GM18867 (cell line): ENCODE measurements around the gene SLC23A2.

Experiments used
- ATAC-seq: cut with Tn5 transposase; IDR thresholded peaks from one replicate; pipeline ENCODE4 v1.9.1; 2021; ENCODE audit warnings: mild to moderate bottlenecking, moderate library complexity; ENCODE audit not compliant: unreplicated experiment

SLC23A2 gene

GRCh38 chr20:4905613-4906012, 95.7 kb downstream of the SLC23A2 start:
- ATAC-seq: no peak

GRCh38 chr20:4905195-4905594, 96.1 kb downstream of the SLC23A2 start:
- ATAC-seq: no peak

- no peak for ATAC-seq
Measured at GRCh38 chr20:4904127-4904860, 97.0 kb downstream of the SLC23A2 start.

- no peak for ATAC-seq
Measured at GRCh38 chr20:4902788-4903187, 98.5 kb downstream of the SLC23A2 start.

- no peak for ATAC-seq
Measured at GRCh38 chr20:4901031-4901818, 100.1 kb downstream of the SLC23A2 start.

GRCh38 chr20:4898282-4899244, 102.7 kb downstream of the SLC23A2 start:
- no peak for ATAC-seq

GRCh38 chr20:4897600-4897999, 103.7 kb downstream of the SLC23A2 start:
- ATAC-seq: no peak

- no peak for ATAC-seq
Measured at GRCh38 chr20:4896971-4897497, 104.3 kb downstream of the SLC23A2 start.

GRCh38 chr20:4896119-4896702, 105.1 kb downstream of the SLC23A2 start:
- ATAC-seq: no peak

- no peak for ATAC-seq
Measured at GRCh38 chr20:4894981-4895381, 106.3 kb downstream of the SLC23A2 start.

GRCh38 chr20:4894409-4894808, 106.9 kb downstream of the SLC23A2 start:
- no peak for ATAC-seq

- ATAC-seq: no peak
Measured at GRCh38 chr20:4893709-4894108, 107.6 kb downstream of the SLC23A2 start.

GRCh38 chr20:4891997-4892396, 109.3 kb downstream of the SLC23A2 start:
- ATAC-seq: no peak

GRCh38 chr20:4891190-4891763, 110.0 kb downstream of the SLC23A2 start:
- no peak for ATAC-seq

GRCh38 chr20:4889446-4889845, 111.9 kb downstream of the SLC23A2 start:
- ATAC-seq: no peak

GRCh38 chr20:4887586-4887985, 113.7 kb downstream of the SLC23A2 start:
- ATAC-seq: no peak

GRCh38 chr20:4886771-4887527, 114.4 kb downstream of the SLC23A2 start:
- ATAC-seq: no peak

- no peak for ATAC-seq
Measured at GRCh38 chr20:4885877-4886276, 115.4 kb downstream of the SLC23A2 start.

- no peak for ATAC-seq
Measured at GRCh38 chr20:4883546-4883945, 117.8 kb downstream of the SLC23A2 start.
